ENCODE measurements around the gene TNFAIP2.
"Not testable (repeated sequence)": the region's sequence is repeated elsewhere in the genome, so short reads cannot be mapped to it uniquely, and the experiment has no call there.

The TNFAIP2 gene

GRCh38 chr14:103160321-103161053 lies 37.2 kb downstream of the TNFAIP2 start:
- H3K36me3 ChIP-seq (ENCODE audit: insufficient read depth, low read length): no peaks in the 10 kb centered on the region
- H3K4me1 ChIP-seq (ENCODE audit: control insufficient read depth, insufficient read depth, low read length): no peaks in the 10 kb centered on the region
- no peaks in the 10 kb centered on the region for H3K9me3 ChIP-seq (replicated peaks; ENCODE audit: low read length)
- H3K4me2 ChIP-seq (ENCODE audit: low read length): no peak overlapping the region
- H3K4me3 ChIP-seq (ENCODE audit: low read length): no peak overlapping the region
- H3K9ac ChIP-seq (ENCODE audit: low read depth, low read length): no peak overlapping the region
- peaks cover 78% of the 10 kb centered on the region for H3K27me3 ChIP-seq (ENCODE audit: control insufficient read depth, insufficient read depth, low read length)

GRCh38 chr14:103161054-103161397 lies 37.8 kb downstream of the TNFAIP2 start:
- Histone ChIP-seq H3K36me3 (ENCODE audit: insufficient read depth, low read length) (no peaks in the 10 kb centered on the region), H3K4me2 (ENCODE audit: low read length) (no peak overlapping the region)

GRCh38 chr14:103163199-103163598 lies 39.9 kb downstream of the TNFAIP2 start:
- H3K27me3 ChIP-seq (ENCODE audit: control insufficient read depth, insufficient read depth, low read length): peaks cover 70% of the 10 kb centered on the region
- no peaks in the 10 kb centered on the region for H3K4me1 ChIP-seq (ENCODE audit: control insufficient read depth, insufficient read depth, low read length)
- no peaks in the 10 kb centered on the region for H3K36me3 ChIP-seq (ENCODE audit: insufficient read depth, low read length)
- no peak overlapping the region for H3K4me2 ChIP-seq (ENCODE audit: low read length)
- no peak overlapping the region for H3K9ac ChIP-seq (ENCODE audit: low read depth, low read length)
- H3K9me3 ChIP-seq (replicated peaks; ENCODE audit: low read length): no peaks in the 10 kb centered on the region
- no peak overlapping the region for H3K4me3 ChIP-seq (ENCODE audit: low read length)

More at GRCh38 chr14:103161054-103161397, 37.8 kb downstream of the TNFAIP2 start:
- Histone ChIP-seq H3K27me3 (ENCODE audit: control insufficient read depth, insufficient read depth, low read length) (peaks cover 80% of the 10 kb centered on the region), H3K4me1 (ENCODE audit: control insufficient read depth, insufficient read depth, low read length) (no peaks in the 10 kb centered on the region), H3K9ac (ENCODE audit: low read depth, low read length) (no peak overlapping the region), H3K9me3 (replicated peaks; ENCODE audit: low read length) (no peaks in the 10 kb centered on the region), H3K4me3 (ENCODE audit: low read length) (no peak overlapping the region)

GRCh38 chr14:103164006-103164405 lies 40.7 kb downstream of the TNFAIP2 start:
- Histone ChIP-seq H3K9me3 (replicated peaks; ENCODE audit: low read length) (no peaks in the 10 kb centered on the region), H3K27me3 (ENCODE audit: control insufficient read depth, insufficient read depth, low read length) (peaks cover 67% of the 10 kb centered on the region), H3K4me3 (ENCODE audit: low read length) (no peak overlapping the region), H3K4me2 (ENCODE audit: low read length) (no peak overlapping the region), H3K36me3 (ENCODE audit: insufficient read depth, low read length) (no peaks in the 10 kb centered on the region), H3K9ac (ENCODE audit: low read depth, low read length) (no peak overlapping the region), H3K4me1 (ENCODE audit: control insufficient read depth, insufficient read depth, low read length) (no peaks in the 10 kb centered on the region)

- no peaks in the 10 kb centered on the region for H3K4me1 ChIP-seq (ENCODE audit: control insufficient read depth, insufficient read depth, low read length)
- H3K4me3 ChIP-seq (ENCODE audit: low read length): no peak overlapping the region
- H3K9ac ChIP-seq (ENCODE audit: low read depth, low read length): no peak overlapping the region
- H3K4me2 ChIP-seq (ENCODE audit: low read length): no peak overlapping the region
- peaks cover 67% of the 10 kb centered on the region for H3K27me3 ChIP-seq (ENCODE audit: control insufficient read depth, insufficient read depth, low read length)
- no peaks in the 10 kb centered on the region for H3K36me3 ChIP-seq (ENCODE audit: insufficient read depth, low read length)
- H3K9me3 ChIP-seq (replicated peaks; ENCODE audit: low read length): no peaks in the 10 kb centered on the region
Measured at GRCh38 chr14:103164779-103165178, 41.5 kb downstream of the TNFAIP2 start.

- no peaks in the 10 kb centered on the region for H3K4me1 ChIP-seq (ENCODE audit: control insufficient read depth, insufficient read depth, low read length)
- H3K27me3 ChIP-seq (ENCODE audit: control insufficient read depth, insufficient read depth, low read length): peaks cover 63% of the 10 kb centered on the region
- H3K4me3 ChIP-seq (ENCODE audit: low read length): no peak overlapping the region
- no peaks in the 10 kb centered on the region for H3K36me3 ChIP-seq (ENCODE audit: insufficient read depth, low read length)
- H3K9me3 ChIP-seq (replicated peaks; ENCODE audit: low read length): peaks cover 4% of the 10 kb centered on the region
- no peak overlapping the region for H3K9ac ChIP-seq (ENCODE audit: low read depth, low read length)
- no peak overlapping the region for H3K4me2 ChIP-seq (ENCODE audit: low read length)
Measured at GRCh38 chr14:103165323-103165722, 42.1 kb downstream of the TNFAIP2 start.

- peaks cover 46% of the 10 kb centered on the region for H3K27me3 ChIP-seq (ENCODE audit: control insufficient read depth, insufficient read depth, low read length)
- no peaks in the 10 kb centered on the region for H3K36me3 ChIP-seq (ENCODE audit: insufficient read depth, low read length)
- no peak overlapping the region for H3K4me3 ChIP-seq (ENCODE audit: low read length)
- no peak overlapping the region for H3K4me2 ChIP-seq (ENCODE audit: low read length)
- peaks cover 12% of the 10 kb centered on the region for H3K9me3 ChIP-seq (replicated peaks; ENCODE audit: low read length)
- H3K9ac ChIP-seq (ENCODE audit: low read depth, low read length): no peak overlapping the region
- H3K4me1 ChIP-seq (ENCODE audit: control insufficient read depth, insufficient read depth, low read length): no peaks in the 10 kb centered on the region
Measured at GRCh38 chr14:103169954-103170353, 46.7 kb downstream of the TNFAIP2 start.

GRCh38 chr14:103171206-103171605 lies 47.9 kb downstream of the TNFAIP2 start:
- H3K27me3 ChIP-seq (ENCODE audit: control insufficient read depth, insufficient read depth, low read length): peaks cover 34% of the 10 kb centered on the region
- H3K9me3 ChIP-seq (replicated peaks; ENCODE audit: low read length): peaks cover 19% of the 10 kb centered on the region
- H3K4me1 ChIP-seq (ENCODE audit: control insufficient read depth, insufficient read depth, low read length); H3K36me3 ChIP-seq (ENCODE audit: insufficient read depth, low read length); H3K4me2 ChIP-seq (ENCODE audit: low read length); H3K9ac ChIP-seq (ENCODE audit: low read depth, low read length); H3K4me3 ChIP-seq (ENCODE audit: low read length): not testable (repeated sequence)

GRCh38 chr14:103172921-103173320 lies 49.7 kb downstream of the TNFAIP2 start:
- no peaks in the 10 kb centered on the region for H3K4me1 ChIP-seq (ENCODE audit: control insufficient read depth, insufficient read depth, low read length)
- H3K9ac ChIP-seq (ENCODE audit: low read depth, low read length): no peak overlapping the region
- no peak overlapping the region for H3K4me2 ChIP-seq (ENCODE audit: low read length)
- H3K4me3 ChIP-seq (ENCODE audit: low read length): no peak overlapping the region
- H3K36me3 ChIP-seq (ENCODE audit: insufficient read depth, low read length): no peaks in the 10 kb centered on the region
- peaks cover 19% of the 10 kb centered on the region for H3K9me3 ChIP-seq (replicated peaks; ENCODE audit: low read length)
- H3K27me3 ChIP-seq (ENCODE audit: control insufficient read depth, insufficient read depth, low read length): peaks cover 23% of the 10 kb centered on the region

GRCh38 chr14:103173887-103174286 lies 50.6 kb downstream of the TNFAIP2 start:
- not testable (repeated sequence) for H3K4me3 ChIP-seq (ENCODE audit: low read length); H3K36me3 ChIP-seq (ENCODE audit: insufficient read depth, low read length); H3K4me2 ChIP-seq (ENCODE audit: low read length); H3K4me1 ChIP-seq (ENCODE audit: control insufficient read depth, insufficient read depth, low read length); H3K9ac ChIP-seq (ENCODE audit: low read depth, low read length)
- peaks cover 28% of the 10 kb centered on the region for H3K27me3 ChIP-seq (ENCODE audit: control insufficient read depth, insufficient read depth, low read length)
- H3K9me3 ChIP-seq (replicated peaks; ENCODE audit: low read length): peaks cover 19% of the 10 kb centered on the region

- Histone ChIP-seq H3K9me3 (replicated peaks; ENCODE audit: low read length) (peaks cover 12% of the 10 kb centered on the region), H3K27me3 (ENCODE audit: control insufficient read depth, insufficient read depth, low read length) (peaks cover 40% of the 10 kb centered on the region)
- not testable (repeated sequence) for H3K4me3 ChIP-seq (ENCODE audit: low read length); H3K9ac ChIP-seq (ENCODE audit: low read depth, low read length); H3K36me3 ChIP-seq (ENCODE audit: insufficient read depth, low read length); H3K4me1 ChIP-seq (ENCODE audit: control insufficient read depth, insufficient read depth, low read length); H3K4me2 ChIP-seq (ENCODE audit: low read length)
Measured at GRCh38 chr14:103176176-103176575, 52.9 kb downstream of the TNFAIP2 start.

GRCh38 chr14:103177376-103177775 lies 54.1 kb downstream of the TNFAIP2 start:
- Histone ChIP-seq H3K4me2 (ENCODE audit: low read length) (no peak overlapping the region), H3K4me3 (ENCODE audit: low read length) (no peak overlapping the region), H3K9me3 (replicated peaks; ENCODE audit: low read length) (peaks cover 12% of the 10 kb centered on the region), H3K27me3 (ENCODE audit: control insufficient read depth, insufficient read depth, low read length) (peaks cover 37% of the 10 kb centered on the region), H3K4me1 (ENCODE audit: control insufficient read depth, insufficient read depth, low read length) (no peaks in the 10 kb centered on the region), H3K36me3 (ENCODE audit: insufficient read depth, low read length) (no peaks in the 10 kb centered on the region), H3K9ac (ENCODE audit: low read depth, low read length) (no peak overlapping the region)
